ENCODE measurements around the gene IL5RA. TPM values are rescaled to one million over a fixed set of nuclear protein-coding genes. Genes with fewer than 3 reads are reported as not detected.

Gene IL5RA
- total RNA-seq, 2 donors from 2014 or later, result 1.8 TPM; not detected in 1

DNA sequence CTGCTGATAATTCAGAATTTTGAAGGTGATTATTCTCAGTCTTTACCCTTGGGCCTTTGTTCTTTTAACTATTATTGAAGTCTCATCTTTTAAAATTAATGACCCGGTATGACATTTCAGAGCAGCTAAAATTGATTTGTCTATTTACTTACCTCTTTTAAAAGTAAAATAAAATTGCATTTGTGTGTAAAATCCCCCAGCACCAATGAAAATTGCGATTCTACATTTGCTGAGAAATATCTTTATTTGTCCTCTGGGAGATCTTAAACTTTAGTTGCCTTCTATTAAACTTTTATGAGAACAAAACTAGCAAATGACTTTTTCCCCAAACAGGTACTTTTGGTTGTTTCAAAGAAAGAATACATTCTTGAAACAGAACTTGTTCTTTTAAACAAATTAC lies 7.5 kb upstream of the IL5RA start:
- TF ChIP-seq, protein P1, sequence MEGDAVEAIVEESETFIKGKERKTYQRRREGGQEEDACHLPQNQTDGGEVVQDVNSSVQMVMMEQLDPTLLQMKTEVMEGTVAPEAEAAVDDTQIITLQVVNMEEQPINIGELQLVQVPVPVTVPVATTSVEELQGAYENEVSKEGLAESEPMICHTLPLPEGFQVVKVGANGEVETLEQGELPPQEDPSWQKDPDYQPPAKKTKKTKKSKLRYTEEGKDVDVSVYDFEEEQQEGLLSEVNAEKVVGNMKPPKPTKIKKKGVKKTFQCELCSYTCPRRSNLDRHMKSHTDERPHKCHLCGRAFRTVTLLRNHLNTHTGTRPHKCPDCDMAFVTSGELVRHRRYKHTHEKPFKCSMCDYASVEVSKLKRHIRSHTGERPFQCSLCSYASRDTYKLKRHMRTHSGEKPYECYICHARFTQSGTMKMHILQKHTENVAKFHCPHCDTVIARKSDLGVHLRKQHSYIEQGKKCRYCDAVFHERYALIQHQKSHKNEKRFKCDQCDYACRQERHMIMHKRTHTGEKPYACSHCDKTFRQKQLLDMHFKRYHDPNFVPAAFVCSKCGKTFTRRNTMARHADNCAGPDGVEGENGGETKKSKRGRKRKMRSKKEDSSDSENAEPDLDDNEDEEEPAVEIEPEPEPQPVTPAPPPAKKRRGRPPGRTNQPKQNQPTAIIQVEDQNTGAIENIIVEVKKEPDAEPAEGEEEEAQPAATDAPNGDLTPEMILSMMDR (IDR thresholded peaks at IDR 0.05), result no peak
- DNase-seq (ENCODE audit: low spot score) (no peak), ATAC-seq (ENCODE audit: insufficient number of reproducible peaks, low FRiP score, low read depth) (no peak)

DNA sequence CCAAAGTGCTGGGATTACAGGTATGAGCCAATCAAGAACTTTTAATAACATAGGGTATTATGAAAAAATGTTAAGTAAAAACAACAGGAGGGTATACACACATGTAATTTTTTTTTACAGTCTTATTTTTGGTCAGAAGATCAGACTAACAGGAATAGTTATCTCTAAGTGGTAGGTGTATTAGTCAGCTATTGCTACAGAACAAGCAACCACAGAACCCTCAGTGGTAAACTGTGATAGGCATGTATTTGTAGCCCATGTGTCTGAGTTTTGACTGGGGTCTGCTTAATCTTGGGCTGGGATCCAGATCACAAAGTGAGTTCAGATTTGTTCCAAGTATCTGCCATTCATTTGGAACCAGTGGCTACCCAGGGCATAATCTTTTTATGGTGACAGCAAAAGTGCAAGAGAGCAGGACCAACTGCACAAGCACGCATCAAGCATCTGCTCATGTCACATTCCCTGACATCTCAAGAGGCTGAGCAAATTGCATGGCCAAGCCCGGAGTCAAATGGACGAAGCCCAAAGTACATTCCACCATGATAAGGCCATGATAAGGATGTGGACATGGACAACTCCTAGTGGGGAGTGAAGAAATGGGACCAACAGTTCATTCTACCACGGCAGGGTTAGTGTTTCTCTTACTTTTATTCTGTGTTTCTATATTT lies 3.0 kb upstream of the IL5RA start:
- ATAC-seq (ENCODE audit: insufficient number of reproducible peaks, low FRiP score, low read depth) (no peak), DNase-seq (ENCODE audit: low spot score) (no peak)
- Histone ChIP-seq H3K36me3 (no peaks in the 10 kb centered on the region), H3K4me1 (ENCODE audit: control insufficient read depth in 1 of 2, low read depth in 2 of 2) (no peaks in the 10 kb centered on the region), H3K27ac (no peak overlapping the region), H3K4me3 (no peak overlapping the region), H3K27me3 (replicated peaks; ENCODE audit: insufficient read depth) (no peaks in the 10 kb centered on the region), H3K9me3 (no peaks in the 10 kb centered on the region)
- TF ChIP-seq, protein P1 (IDR thresholded peaks at IDR 0.05), result no peak

More for the DNA sequence above, 7.5 kb upstream of the IL5RA start:
- H3K4me1 ChIP-seq (ENCODE audit: control insufficient read depth in 1 of 2, low read depth in 2 of 2), result no peaks in the 10 kb centered on the region
- H3K27me3 ChIP-seq (replicated peaks; ENCODE audit: insufficient read depth), result no peaks in the 10 kb centered on the region
- H3K4me3 ChIP-seq, result no peak overlapping the region
- no peaks in the 10 kb centered on the region for H3K36me3 ChIP-seq
- H3K27ac ChIP-seq, result no peak overlapping the region
- no peaks in the 10 kb centered on the region for H3K9me3 ChIP-seq

DNA sequence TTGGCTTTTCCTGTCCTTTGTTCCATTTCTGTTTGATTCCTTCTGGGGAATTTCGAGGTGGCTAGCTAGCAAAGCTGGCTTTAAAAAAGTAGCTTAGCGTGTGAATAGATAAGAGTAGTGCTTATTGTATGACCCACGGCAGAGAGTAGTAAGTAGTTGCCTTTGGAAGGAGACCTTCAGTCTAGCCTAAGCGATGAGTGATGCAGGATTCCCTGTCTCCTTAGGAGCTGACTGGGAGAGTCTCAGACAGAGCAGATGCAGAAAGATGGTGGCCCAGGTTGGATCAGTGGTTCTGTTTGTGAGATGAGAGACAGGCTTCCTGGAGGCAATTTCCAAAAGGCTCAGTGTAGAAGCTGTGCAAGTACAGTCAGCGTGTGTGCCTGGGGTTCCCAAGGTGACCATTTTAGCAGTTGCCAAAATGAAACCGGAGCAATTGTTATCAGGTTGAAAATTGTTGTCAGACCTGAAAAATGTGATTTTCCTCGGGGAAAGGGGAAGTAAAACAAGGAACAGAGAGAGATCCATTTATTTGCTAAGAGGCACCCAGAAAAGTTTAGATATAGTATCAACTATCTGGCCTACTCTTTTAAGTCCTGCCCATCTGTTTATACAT lies 681 bp upstream of the IL5RA start:
- TF ChIP-seq, protein P1 (IDR thresholded peaks at IDR 0.05), result no peak
- no peaks in the 10 kb centered on the region for H3K4me1 ChIP-seq (ENCODE audit: control insufficient read depth in 1 of 2, low read depth in 2 of 2)
- ATAC-seq (ENCODE audit: insufficient number of reproducible peaks, low FRiP score, low read depth) (no peak), DNase-seq (ENCODE audit: low spot score) (no peak)
- H3K27ac ChIP-seq, result no peak overlapping the region
- peaks cover 4% of the 10 kb centered on the region for H3K27me3 ChIP-seq (replicated peaks; ENCODE audit: insufficient read depth)
- H3K36me3 ChIP-seq, result no peaks in the 10 kb centered on the region
- no peaks in the 10 kb centered on the region for H3K9me3 ChIP-seq
- no peak overlapping the region for H3K4me3 ChIP-seq

DNA sequence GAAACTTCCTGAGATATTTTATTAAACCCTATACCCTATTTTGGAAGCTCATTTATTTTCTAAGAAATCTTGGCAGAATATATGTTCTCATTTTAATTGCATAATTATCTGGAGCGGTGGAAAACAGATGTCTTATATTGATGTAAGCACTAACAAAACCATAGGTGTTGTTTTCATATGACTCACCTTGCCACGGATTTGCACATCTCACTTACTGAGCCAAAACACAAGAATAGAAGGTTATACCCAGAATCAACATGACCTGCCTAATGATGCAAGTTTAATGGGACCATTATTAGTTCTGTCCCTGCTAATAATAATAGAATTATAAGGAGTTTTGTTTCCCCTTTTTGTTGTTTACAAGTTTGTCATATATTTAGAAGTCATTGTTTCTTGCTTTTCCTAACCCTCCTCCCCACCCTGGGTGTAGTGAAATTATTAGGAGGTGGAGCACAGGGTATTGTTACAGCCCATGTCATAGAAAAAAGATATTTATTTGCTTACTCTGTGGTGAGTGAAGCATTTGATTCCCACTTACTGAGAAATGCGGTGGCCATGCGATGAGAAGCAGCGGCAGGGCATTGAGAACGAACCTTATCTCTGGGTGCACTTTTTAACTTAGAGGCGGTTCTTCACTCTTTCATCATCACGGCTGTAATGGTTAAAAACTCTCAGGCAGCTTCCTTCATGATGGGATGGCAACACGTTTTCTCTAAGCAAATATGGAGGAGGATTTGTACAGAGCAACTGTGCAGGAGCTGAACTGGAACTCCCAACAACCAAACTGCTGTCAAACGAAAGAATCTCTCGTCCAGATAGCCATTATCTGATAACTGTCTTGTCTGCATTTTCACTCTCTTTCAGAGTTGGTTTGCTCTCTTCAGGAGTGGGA lies 521 bp downstream of the IL5RA start:
- no peak for DNase-seq (ENCODE audit: low spot score)
- H3K27me3 ChIP-seq (replicated peaks; ENCODE audit: insufficient read depth), result peaks cover 4% of the 10 kb centered on the region
- H3K36me3 ChIP-seq, result no peaks in the 10 kb centered on the region
- H3K27ac ChIP-seq, result no peak overlapping the region
- ATAC-seq (ENCODE audit: insufficient number of reproducible peaks, low FRiP score, low read depth), result no peak
- TF ChIP-seq, protein P1 (IDR thresholded peaks at IDR 0.05), result no peak
- no peaks in the 10 kb centered on the region for H3K4me1 ChIP-seq (ENCODE audit: control insufficient read depth in 1 of 2, low read depth in 2 of 2)
- no peak overlapping the region for H3K4me3 ChIP-seq
- H3K9me3 ChIP-seq, result no peaks in the 10 kb centered on the region

DNA sequence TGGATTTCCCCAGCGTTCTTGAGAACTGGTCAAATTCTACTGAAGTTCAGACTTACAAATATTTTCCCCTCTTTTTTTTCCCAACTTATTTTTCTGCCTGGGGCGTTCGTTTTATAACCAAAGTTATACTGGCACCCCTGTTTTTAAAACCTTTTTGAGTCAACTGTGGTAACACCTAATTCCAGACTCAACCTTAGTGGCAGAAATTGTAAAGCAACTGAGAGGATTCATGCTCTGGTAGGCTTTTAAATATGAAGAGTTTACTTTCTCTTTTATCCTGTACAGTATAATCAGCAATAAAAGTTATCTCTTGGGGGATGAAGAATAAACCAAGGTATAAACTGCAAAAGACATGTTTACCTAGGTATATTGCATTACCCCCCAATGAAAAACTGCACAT lies 2.3 kb downstream of the IL5RA start:
- Histone ChIP-seq H3K27me3 (replicated peaks; ENCODE audit: insufficient read depth) (peaks cover 4% of the 10 kb centered on the region), H3K4me3 (no peak overlapping the region), H3K27ac (no peak overlapping the region), H3K4me1 (ENCODE audit: control insufficient read depth in 1 of 2, low read depth in 2 of 2) (no peaks in the 10 kb centered on the region), H3K9me3 (no peaks in the 10 kb centered on the region), H3K36me3 (no peaks in the 10 kb centered on the region)
- TF ChIP-seq, protein P1 (IDR thresholded peaks at IDR 0.05), result no peak
- DNase-seq (ENCODE audit: low spot score), result no peak
- ATAC-seq (ENCODE audit: insufficient number of reproducible peaks, low FRiP score, low read depth), result no peak
